ENCODE results near the gene TMTC3.
"Not testable (repeated sequence)": the region's sequence is repeated elsewhere in the genome, so short reads cannot be mapped to it uniquely, and the experiment has no call there.

Gene TMTC3

GRCh38 chr12:88167384-88167783 lies 25.3 kb downstream of the TMTC3 start:
- no peak for DNase-seq

GRCh38 chr12:88172844-88173407 lies 30.8 kb downstream of the TMTC3 start:
- DNase-seq, result no peak

GRCh38 chr12:88175544-88175943 lies 33.4 kb downstream of the TMTC3 start:
- no peak for DNase-seq

GRCh38 chr12:88179436-88180014 lies 37.4 kb downstream of the TMTC3 start:
- no peak for DNase-seq

GRCh38 chr12:88181881-88182280 lies 39.8 kb downstream of the TMTC3 start:
- no peak for DNase-seq

GRCh38 chr12:88182416-88182815 lies 40.3 kb downstream of the TMTC3 start:
- DNase-seq, result no peak

GRCh38 chr12:88184196-88184595 lies 42.1 kb downstream of the TMTC3 start:
- DNase-seq, result no peak

GRCh38 chr12:88185279-88185678 lies 43.2 kb downstream of the TMTC3 start:
- no peak for DNase-seq

- peak in 1 of 3 experiments; percentile 56 for DNase-seq
Observed at GRCh38 chr12:88185988-88186387, 43.9 kb downstream of the TMTC3 start.

- DNase-seq, result no peak
Observed at GRCh38 chr12:88187571-88187970, 45.5 kb downstream of the TMTC3 start.

- DNase-seq, result no peak
Observed at GRCh38 chr12:88188180-88188579, 46.1 kb downstream of the TMTC3 start.

GRCh38 chr12:88192426-88192825 lies 50.3 kb downstream of the TMTC3 start:
- no peak for DNase-seq

GRCh38 chr12:88194868-88195267 lies 52.8 kb downstream of the TMTC3 start:
- DNase-seq, result no peak

GRCh38 chr12:88200029-88200428 lies 57.9 kb downstream of the TMTC3 start:
- no peak for DNase-seq

- DNase-seq, result no peak
Observed at GRCh38 chr12:88202500-88202899, 60.4 kb downstream of the TMTC3 start.

- DNase-seq, result no peak
Observed at GRCh38 chr12:88206601-88207000, 64.5 kb downstream of the TMTC3 start.

- no peak for DNase-seq
Observed at GRCh38 chr12:88207921-88208620, 66.0 kb downstream of the TMTC3 start.

GRCh38 chr12:88208661-88209060 lies 66.6 kb downstream of the TMTC3 start:
- DNase-seq, result no peak

GRCh38 chr12:88210311-88210710 lies 68.2 kb downstream of the TMTC3 start:
- DNase-seq, result not testable (repeated sequence)

- DNase-seq, result no peak
Observed at GRCh38 chr12:88218293-88218692, 76.2 kb downstream of the TMTC3 start.

GRCh38 chr12:88219861-88220260 lies 77.8 kb downstream of the TMTC3 start:
- DNase-seq, result no peak

GRCh38 chr12:88223519-88223918 lies 81.4 kb downstream of the TMTC3 start:
- no peak for DNase-seq

- DNase-seq, result no peak
Observed at GRCh38 chr12:88225776-88226175, 83.7 kb downstream of the TMTC3 start.

GRCh38 chr12:88227263-88227662 lies 85.2 kb downstream of the TMTC3 start:
- DNase-seq, result no peak

GRCh38 chr12:88227871-88228270 lies 85.8 kb downstream of the TMTC3 start:
- DNase-seq, result no peak

All from NCI-H1417 (cell line).